Activated T-cell treated with anti-CD3 and anti-CD28 coated beads for 48 hours (primary cell): ENCODE results near the gene DHX9.
"Not testable (repeated sequence)": the region's sequence is repeated elsewhere in the genome, so short reads cannot be mapped to it uniquely, and the experiment has no call there.

Experiments used
- DNase-seq: peaks from one replicate; pipeline ENCODE4 v3.0.0-alpha.2; 2020; ENCODE audit warnings: low read depth

Gene DHX9

GRCh38 chr1:182889997-182890396 is 50.9 kb downstream of the DHX9 start:
- DNase-seq: no peak

- no peak for DNase-seq
These were observed 51.9 kb downstream of the DHX9 start for GRCh38 chr1:182890927-182891610.

GRCh38 chr1:182897696-182898095 is 58.5 kb downstream of the DHX9 start:
- no peak for DNase-seq

GRCh38 chr1:182901946-182902345 is 62.8 kb downstream of the DHX9 start:
- not testable (repeated sequence) for DNase-seq

GRCh38 chr1:182905321-182905720 is 66.2 kb downstream of the DHX9 start:
- no peak for DNase-seq

GRCh38 chr1:182909578-182909977 is 70.4 kb downstream of the DHX9 start:
- no peak for DNase-seq

- DNase-seq: no peak
These were observed 71.0 kb downstream of the DHX9 start for GRCh38 chr1:182910143-182910542.

- DNase-seq: no peak
These were observed 74.3 kb downstream of the DHX9 start for GRCh38 chr1:182913401-182913800.

GRCh38 chr1:182917378-182917777 is 78.2 kb downstream of the DHX9 start:
- DNase-seq: no peak

GRCh38 chr1:182925661-182926060 is 86.5 kb downstream of the DHX9 start:
- DNase-seq: no peak

GRCh38 chr1:182927693-182928433 is 88.7 kb downstream of the DHX9 start:
- no peak for DNase-seq

GRCh38 chr1:182930985-182931384 is 91.8 kb downstream of the DHX9 start:
- no peak for DNase-seq

- no peak for DNase-seq
These were observed 96.6 kb downstream of the DHX9 start for GRCh38 chr1:182935716-182936115.
